ENCODE measurements around the gene CCN5. TPM values are rescaled to one million over a fixed set of nuclear protein-coding genes. Genes with fewer than 3 reads are reported as not detected.

The CCN5 gene
- total RNA-seq, 1 donor from 2014 or later = 37.0 TPM

- intact Hi-C loops (cut with micrococcal nuclease) = no loop called here
- Histone ChIP-seq H3K4me1 (peaks cover 20% of the 10 kb centered on the region), H3K9me3 (replicated peaks) (no peaks in the 10 kb centered on the region), H3K36me3 (no peaks in the 10 kb centered on the region), H3K27ac (replicated peaks) (no peak overlapping the region), H3K4me3 (no peak overlapping the region), H3K27me3 (ENCODE audit: low read depth) (peaks cover 47% of the 10 kb centered on the region)
- no peak for DNase-seq
- no peak for TF ChIP-seq CTCF (IDR thresholded peaks at IDR 0.05; ENCODE audit: borderline replicate concordance)
Observed at GRCh38 chr20:44765701-44766347, 50.7 kb downstream of the CCN5 start.

- H3K9me3 ChIP-seq (replicated peaks) = no peaks in the 10 kb centered on the region
- H3K27me3 ChIP-seq (ENCODE audit: low read depth) = peaks cover 71% of the 10 kb centered on the region
- peaks cover 2% of the 10 kb centered on the region for H3K4me1 ChIP-seq
- DNase-seq = no peak
- H3K4me3 ChIP-seq = no peak overlapping the region
- no peak for TF ChIP-seq CTCF (IDR thresholded peaks at IDR 0.05; ENCODE audit: borderline replicate concordance)
- H3K36me3 ChIP-seq = no peaks in the 10 kb centered on the region
- H3K27ac ChIP-seq (replicated peaks) = no peak overlapping the region
- intact Hi-C loops (cut with micrococcal nuclease) = no loop called here
Observed at GRCh38 chr20:44768256-44768655, 53.1 kb downstream of the CCN5 start.

DNA sequence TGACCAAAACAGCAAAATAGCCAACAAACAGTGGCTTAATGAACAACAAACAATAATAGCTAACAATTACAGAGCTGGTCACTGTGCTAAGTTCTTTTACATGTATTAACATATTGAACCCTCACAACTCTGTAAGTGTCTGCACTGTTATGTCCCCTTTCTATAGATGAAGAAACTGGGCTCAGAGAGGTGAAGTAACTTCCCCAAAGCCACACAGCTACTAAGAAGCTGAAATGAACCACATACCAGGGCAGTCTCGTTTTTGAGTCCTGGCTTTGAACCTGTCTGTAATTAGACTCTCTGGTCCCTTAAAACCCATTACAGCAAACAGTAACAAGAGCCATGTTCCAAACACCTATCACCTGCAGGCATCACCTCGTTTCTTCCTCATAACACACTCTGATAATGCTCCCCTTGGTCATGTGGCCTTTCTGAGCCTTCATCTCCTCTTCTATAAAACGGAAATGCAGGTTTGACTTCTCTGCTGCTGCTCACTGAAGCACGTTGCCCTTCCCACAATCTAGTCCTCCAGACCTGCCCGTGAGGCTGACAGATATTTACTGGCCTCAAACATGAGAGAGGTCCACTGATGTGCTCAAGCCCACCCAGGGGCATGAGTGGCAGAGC is 53.8 kb downstream of the CCN5 start:
- H3K27me3 ChIP-seq (ENCODE audit: low read depth) = peaks cover 78% of the 10 kb centered on the region
- no peak for TF ChIP-seq CTCF (IDR thresholded peaks at IDR 0.05; ENCODE audit: borderline replicate concordance)
- no peaks in the 10 kb centered on the region for H3K9me3 ChIP-seq (replicated peaks)
- H3K4me3 ChIP-seq = no peak overlapping the region
- H3K27ac ChIP-seq (replicated peaks) = no peak overlapping the region
- intact Hi-C loops (cut with micrococcal nuclease) = no loop called here
- no peak for DNase-seq
- no peaks in the 10 kb centered on the region for H3K4me1 ChIP-seq
- no peaks in the 10 kb centered on the region for H3K36me3 ChIP-seq

DNA sequence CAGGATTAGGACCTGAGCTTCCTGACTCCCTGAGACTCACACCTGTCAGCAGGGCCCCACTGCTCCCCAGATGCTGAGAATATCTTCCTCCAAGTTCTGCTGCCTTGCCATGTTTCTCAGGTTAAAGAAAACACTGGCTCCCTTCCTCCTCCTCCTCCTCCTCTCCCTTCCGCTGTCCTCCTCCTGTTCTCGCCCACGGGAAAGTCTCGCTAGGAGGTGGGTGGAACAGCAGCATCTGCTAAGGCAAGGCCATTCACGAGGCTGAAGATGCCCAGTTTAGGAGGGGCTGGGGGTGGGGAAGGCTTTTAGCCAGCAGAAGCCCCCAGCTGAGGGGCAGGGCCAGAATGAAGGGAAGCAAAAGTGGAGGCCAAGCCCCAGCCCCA is 54.3 kb downstream of the CCN5 start:
- TF ChIP-seq CTCF (IDR thresholded peaks at IDR 0.05; ENCODE audit: borderline replicate concordance) = no peak
- intact Hi-C loops (cut with micrococcal nuclease) = no loop called here
- Histone ChIP-seq H3K4me3 (no peak overlapping the region), H3K4me1 (no peaks in the 10 kb centered on the region), H3K27ac (replicated peaks) (no peak overlapping the region), H3K27me3 (ENCODE audit: low read depth) (peaks cover 83% of the 10 kb centered on the region), H3K36me3 (no peaks in the 10 kb centered on the region), H3K9me3 (replicated peaks) (no peaks in the 10 kb centered on the region)
- no peak for DNase-seq

- Histone ChIP-seq H3K36me3 (no peaks in the 10 kb centered on the region), H3K27me3 (ENCODE audit: low read depth) (peaks cover 95% of the 10 kb centered on the region), H3K27ac (replicated peaks) (no peak overlapping the region), H3K9me3 (replicated peaks) (no peaks in the 10 kb centered on the region), H3K4me1 (no peaks in the 10 kb centered on the region), H3K4me3 (no peak overlapping the region)
- intact Hi-C loops (cut with micrococcal nuclease) = no loop called here
- DNase-seq = no peak
- no peak for TF ChIP-seq CTCF (IDR thresholded peaks at IDR 0.05; ENCODE audit: borderline replicate concordance)
Observed at GRCh38 chr20:44770484-44771171, 55.5 kb downstream of the CCN5 start.
